Astrocyte of the cerebellum (primary cell): ENCODE results near the gene SGMS2.
"Not testable (repeated sequence)": the region's sequence is repeated elsewhere in the genome, so short reads cannot be mapped to it uniquely, and the experiment has no call there.

Source experiments
- DNase-seq: peaks from one replicate; pipeline ENCODE4 v3.0.0-alpha.2; 2011; ENCODE audit warnings: low read depth
- H3K4me3 ChIP-seq: 2 replicates; pipeline ENCODE4 v1.5.1; 2011; ENCODE audit warnings: mild to moderate bottlenecking, low read depth, low read length, moderate library complexity
- in situ Hi-C: cut with HindIII; loops from 2 replicates; pipeline ENCODE4 v1.10.0; 2017; ENCODE audit warnings: low sequenced_read_pairs
- TF ChIP-seq, protein P1 (sequence below): IDR thresholded peaks from 2 replicates; pipeline ENCODE4 v1.5.1; 2012; ENCODE audit warnings: low read length, low read depth, moderate library complexity, mild to moderate bottlenecking; ENCODE audit errors: missing control alignments

The SGMS2 gene

DNA sequence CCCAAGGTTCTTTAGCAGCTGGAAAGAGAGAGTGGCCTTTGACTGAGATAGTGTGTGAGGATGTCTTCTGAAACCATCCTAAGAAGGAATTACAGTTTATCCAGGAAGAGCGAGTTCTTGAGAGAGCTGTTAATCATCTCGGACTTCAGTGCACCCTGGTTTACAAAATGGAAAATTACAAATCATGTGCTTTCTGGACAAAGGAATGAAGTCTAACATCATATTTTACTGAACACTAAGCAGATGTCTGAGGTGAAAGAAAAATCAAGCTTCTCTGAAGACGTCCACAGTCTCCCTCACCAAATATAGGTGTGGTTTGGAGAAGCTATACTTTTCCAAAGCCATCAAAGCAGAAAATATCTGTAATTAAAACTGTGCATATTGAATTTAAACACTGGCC lies 75.8 kb downstream of the SGMS2 start:
- TF ChIP-seq, protein P1, sequence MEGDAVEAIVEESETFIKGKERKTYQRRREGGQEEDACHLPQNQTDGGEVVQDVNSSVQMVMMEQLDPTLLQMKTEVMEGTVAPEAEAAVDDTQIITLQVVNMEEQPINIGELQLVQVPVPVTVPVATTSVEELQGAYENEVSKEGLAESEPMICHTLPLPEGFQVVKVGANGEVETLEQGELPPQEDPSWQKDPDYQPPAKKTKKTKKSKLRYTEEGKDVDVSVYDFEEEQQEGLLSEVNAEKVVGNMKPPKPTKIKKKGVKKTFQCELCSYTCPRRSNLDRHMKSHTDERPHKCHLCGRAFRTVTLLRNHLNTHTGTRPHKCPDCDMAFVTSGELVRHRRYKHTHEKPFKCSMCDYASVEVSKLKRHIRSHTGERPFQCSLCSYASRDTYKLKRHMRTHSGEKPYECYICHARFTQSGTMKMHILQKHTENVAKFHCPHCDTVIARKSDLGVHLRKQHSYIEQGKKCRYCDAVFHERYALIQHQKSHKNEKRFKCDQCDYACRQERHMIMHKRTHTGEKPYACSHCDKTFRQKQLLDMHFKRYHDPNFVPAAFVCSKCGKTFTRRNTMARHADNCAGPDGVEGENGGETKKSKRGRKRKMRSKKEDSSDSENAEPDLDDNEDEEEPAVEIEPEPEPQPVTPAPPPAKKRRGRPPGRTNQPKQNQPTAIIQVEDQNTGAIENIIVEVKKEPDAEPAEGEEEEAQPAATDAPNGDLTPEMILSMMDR, result no peak
- no peak overlapping the region for H3K4me3 ChIP-seq
- in situ Hi-C loops, result loop anchor here (10.0 kb wide), 1 partner anchor 146 kb away; no protein-coding TSS in a partner anchor
- DNase-seq, result no peak

DNA sequence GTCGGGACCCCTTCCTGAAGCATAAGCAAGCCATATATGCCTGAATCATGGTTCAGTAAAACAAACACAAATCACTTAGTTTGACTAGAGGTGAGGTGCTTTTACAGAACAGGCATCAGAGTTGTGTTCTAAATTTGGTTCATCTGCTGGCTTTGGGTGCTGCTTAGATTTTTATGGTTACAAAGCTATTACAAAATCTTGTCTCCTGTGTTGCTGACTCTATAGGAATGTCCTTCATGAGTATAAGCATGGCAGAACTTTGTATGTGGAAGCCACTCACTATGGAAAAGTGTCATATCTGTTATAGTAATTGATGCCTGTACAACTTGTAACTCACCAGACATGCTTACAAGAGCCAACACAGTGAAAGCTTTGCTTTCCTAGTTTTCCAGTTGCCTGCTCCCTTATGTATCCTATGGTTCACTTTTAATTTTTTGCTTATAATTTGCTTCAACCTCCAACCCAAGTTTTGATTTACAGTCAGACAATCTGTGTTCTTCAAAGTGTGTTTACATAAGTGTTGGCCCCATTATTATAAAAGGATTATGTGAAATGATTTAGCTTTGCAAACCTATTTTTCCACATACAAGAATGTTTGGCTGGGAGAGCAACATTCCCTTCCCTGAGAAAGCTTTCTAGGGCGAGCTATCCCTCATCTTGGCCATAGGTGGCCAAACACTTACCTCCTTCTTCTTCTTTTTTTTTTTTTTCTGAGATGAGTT lies 76.6 kb downstream of the SGMS2 start:
- H3K4me3 ChIP-seq, result no peak overlapping the region
- in situ Hi-C loops, result loop anchor here (10.0 kb wide), 1 partner anchor 147 kb away; no protein-coding TSS in a partner anchor
- TF ChIP-seq, protein P1, result no peak
- DNase-seq, result no peak

DNA sequence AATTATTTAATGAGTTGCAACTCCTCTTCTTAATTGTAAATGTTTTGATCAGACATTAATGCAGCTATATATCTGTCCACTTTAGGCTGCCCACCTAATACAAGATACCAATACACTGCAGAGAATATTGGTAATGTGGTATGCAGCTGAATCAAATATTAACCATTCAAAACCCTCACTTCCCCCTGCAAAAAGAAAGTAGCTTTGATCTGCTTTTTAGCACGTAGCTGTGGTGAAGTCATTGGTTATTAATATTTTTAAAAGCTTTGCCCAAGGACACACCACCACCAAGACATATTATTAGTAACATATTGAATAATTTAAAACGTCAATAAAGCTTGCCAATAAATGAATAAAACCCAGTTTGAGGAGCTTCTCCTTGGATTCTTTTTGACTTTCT lies 78.0 kb downstream of the SGMS2 start:
- DNase-seq, result no peak
- H3K4me3 ChIP-seq, result no peak overlapping the region
- in situ Hi-C loops, result loop anchor here (10.0 kb wide), 1 partner anchor 148 kb away; no protein-coding TSS in a partner anchor
- TF ChIP-seq, protein P1, result no peak

DNA sequence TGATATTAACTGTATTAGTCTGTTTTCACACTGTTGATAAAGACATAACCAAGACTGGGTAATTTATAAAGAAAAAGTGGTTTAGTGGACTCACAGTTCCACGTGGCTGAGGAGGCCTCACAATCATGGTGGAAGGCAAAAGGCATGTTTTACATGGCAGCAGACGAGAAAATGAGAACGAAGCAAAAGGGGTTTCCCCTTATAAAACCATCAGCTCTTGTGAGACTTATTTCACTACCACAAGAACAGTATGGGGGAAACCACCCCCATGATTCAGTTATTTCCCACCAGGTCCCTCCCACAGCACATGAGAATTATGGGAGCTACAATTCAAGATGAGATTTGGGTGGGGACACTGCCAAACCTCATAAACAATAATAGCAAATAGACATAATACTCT lies 80.3 kb downstream of the SGMS2 start:
- in situ Hi-C loops, result loop anchor here (10.0 kb wide), 1 partner anchor 150 kb away; no protein-coding TSS in a partner anchor
- DNase-seq, H3K4me3 ChIP-seq: not testable (repeated sequence)

DNA sequence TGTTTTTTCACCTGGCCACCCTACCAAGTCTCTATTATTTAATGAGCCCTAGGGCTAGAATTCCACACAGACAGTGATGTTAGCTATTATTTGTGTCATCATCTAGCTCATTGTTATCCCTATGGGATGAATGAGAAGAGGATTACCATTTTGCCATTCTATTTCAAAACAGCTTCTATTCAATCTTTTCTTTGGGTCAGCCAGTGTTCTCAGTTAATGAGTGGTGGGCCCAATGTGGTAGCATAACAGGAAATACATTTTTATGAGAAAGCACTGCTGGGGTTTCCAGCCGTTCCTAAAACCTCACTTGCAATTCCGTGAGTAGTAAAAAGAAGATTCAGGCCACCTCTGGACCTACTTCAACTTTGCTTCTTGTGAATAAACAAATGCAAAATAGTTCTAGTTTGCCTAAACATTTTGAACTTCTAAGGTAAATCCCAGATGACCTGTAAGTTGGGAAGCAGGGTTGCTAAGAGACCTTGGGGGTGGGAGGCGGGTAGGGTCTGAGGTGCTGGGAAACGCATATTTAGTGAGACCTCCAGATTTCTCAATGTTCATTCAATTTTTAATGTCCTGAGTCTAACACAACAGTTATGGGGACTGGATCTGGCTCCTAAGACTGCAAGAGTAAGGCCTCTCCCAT lies 81.8 kb downstream of the SGMS2 start:
- no peak for DNase-seq
- in situ Hi-C loops, result loop anchor here (10.0 kb wide), 1 partner anchor 152 kb away; no protein-coding TSS in a partner anchor
- no peak overlapping the region for H3K4me3 ChIP-seq
- TF ChIP-seq, protein P1, result no peak

DNA sequence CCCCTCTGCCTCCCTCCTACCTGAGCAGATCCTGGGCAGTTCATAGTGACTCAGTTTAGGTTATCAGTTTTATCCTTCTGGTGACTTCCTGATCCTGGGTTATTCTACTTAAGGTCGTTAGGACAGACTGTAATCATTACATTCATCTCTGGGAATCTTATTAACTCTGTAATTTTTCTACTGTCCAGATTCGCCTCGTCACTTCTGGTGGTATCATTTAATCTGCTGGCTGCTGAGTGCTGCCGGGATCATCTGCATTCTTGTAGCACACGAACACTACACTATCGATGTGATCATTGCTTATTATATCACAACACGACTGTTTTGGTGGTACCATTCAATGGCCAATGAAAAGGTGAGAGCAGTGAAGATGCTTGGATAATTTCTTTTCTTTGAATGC lies 83.6 kb downstream of the SGMS2 start:
- in situ Hi-C loops, result loop anchor here (10.0 kb wide), 1 partner anchor 154 kb away; no protein-coding TSS in a partner anchor
- no peak overlapping the region for H3K4me3 ChIP-seq

More for the DNA sequence above, 83.6 kb downstream of the SGMS2 start:
- no peak for DNase-seq
- TF ChIP-seq, protein P1, result no peak
